ENCODE data around the gene AKR1A1. TPM values are rescaled to one million over a fixed set of nuclear protein-coding genes. Genes with fewer than 3 reads are reported as not detected.

Gene AKR1A1
- total and polyA plus RNA-seq, 2 of the 8 experiments (the other 6 are each of a cell fraction or from before 2014, with no cell fraction given), result 344 to 435 TPM

GRCh38 chr1:45526135-45526644 is 24.4 kb upstream of the AKR1A1 start:
- Histone ChIP-seq H2BK5ac (ENCODE audit: low read depth, low read length) (no peak overlapping the region), H2BK15ac (ENCODE audit: low read length) (no peak overlapping the region), H4K91ac (replicated peaks; ENCODE audit: insufficient read length, low read length) (no peak overlapping the region), H3K23ac (ENCODE audit: insufficient read length) (no peak overlapping the region), H3K36me3 (ENCODE audit: control insufficient read depth in 2 of 4, insufficient read depth in 4 of 4, low read length in 3 of 4) (no peaks in the 10 kb centered on the region), H3K4me2 (ENCODE audit: insufficient read depth in 1 of 2, low read depth in 2 of 2, low read length in 2 of 2) (no peak overlapping the region), H3K4ac (replicated peaks; ENCODE audit: insufficient read length, low read depth, low read length) (no peak overlapping the region), H2AK5ac (ENCODE audit: low read depth, low read length) (no peak overlapping the region), H3K18ac (ENCODE audit: extremely low read depth, low read length) (no peak overlapping the region), H3K27me3 (replicated peaks in 1 of 4; ENCODE audit: control insufficient read depth in 3 of 4, extremely low read depth in 1 of 4, insufficient read depth in 3 of 4, low read length in 3 of 4) (no peaks in the 10 kb centered on the region), H3K56ac (replicated peaks; ENCODE audit: insufficient read length, low read depth, low read length) (no peak overlapping the region), H2BK12ac (ENCODE audit: low read depth, low read length) (no peak overlapping the region), H2AFZ (ENCODE audit: low read length) (no peak overlapping the region), H3K4me1 (replicated peaks in 1 of 4; ENCODE audit: control insufficient read depth in 3 of 4, insufficient read depth in 4 of 4, low read length in 3 of 4) (peaks cover 2 to 12% (median 4%) of the 10 kb centered on the region in 4 experiments; a peak in 5 of 7 replicates), H4K20me1 (replicated peaks in 1 of 2; ENCODE audit: control insufficient read depth in 1 of 2, insufficient read depth in 2 of 2, low read length in 2 of 2) (no peaks in the 10 kb centered on the region), H2BK120ac (replicated peaks; ENCODE audit: low read depth, low read length) (no peak overlapping the region), H3K9me3 (ENCODE audit: insufficient read depth in 2 of 2, low read depth in 1 of 2, low read length in 1 of 2) (no peaks in the 10 kb centered on the region), H3K4me3 (ENCODE audit: extremely low read depth in 1 of 4, insufficient read depth in 2 of 4, low read depth in 3 of 4, low read length in 4 of 4) (no peak overlapping the region), H3K14ac (ENCODE audit: insufficient read length) (no peak overlapping the region), H4K5ac (ENCODE audit: insufficient read length, low read depth, low read length) (no peak overlapping the region), H3K9ac (replicated peaks in 1 of 4; ENCODE audit: extremely low read depth in 1 of 4, low read depth in 3 of 4, low read length in 3 of 4) (no peak overlapping the region), H3K23me2 (ENCODE audit: low read depth, low read length) (peaks cover 5% of the 10 kb centered on the region), H4K8ac (ENCODE audit: extremely low read depth, insufficient read depth, low read length) (no peak overlapping the region), H3K79me1 (ENCODE audit: low read depth, low read length) (no peaks in the 10 kb centered on the region), H3K27ac (ENCODE audit: low read depth, low read length) (no peak overlapping the region), H3K79me2 (ENCODE audit: control insufficient read depth in 1 of 2, insufficient read depth in 2 of 2, low read length in 2 of 2) (peaks cover 4 to 9% of the 10 kb centered on the region in 2 experiments), H2BK20ac (ENCODE audit: low read length) (no peak overlapping the region)
- TF ChIP-seq TAF1 (IDR thresholded peaks at IDR 0.05; ENCODE audit: low read depth, low read length) (no peak), YY1 (IDR thresholded peaks at IDR 0.05; ENCODE audit: low read depth, low read length) (no peak)
- DNase-seq (ENCODE audit: low read depth in 1 of 2, low spot score in 2 of 2) (no peak), FAIRE-seq (no peak)
- ChIA-PET POLR2A (ENCODE audit: partially characterized antibody) (interaction anchor here (0.7 to 13.3 kb wide), 8 partner anchors 21 to 707 kb away, joined by 3 to 741 read pairs (median 64); partner anchors contain the start of genes AKR1A1, CCDC163, MMACHC and NASP), CTCF (ENCODE audit: partially characterized antibody) (interaction anchor here (0.6 to 1.6 kb wide), 6 partner anchors 8 to 44 kb away, joined by 3 to 5 read pairs (median 3); partner anchors contain the start of gene AKR1A1)
- WGBS, 2 experiments (ENCODE audit: extremely low coverage in 1 of 2, insufficient coverage in 1 of 2, insufficient read length in 1 of 2, insufficient replicate concordance in 2 of 2, low coverage in 1 of 2, low lambda C conversion rate in 2 of 2, missing lambda C conversion rate in 1 of 2), result 83% methylated on average over 1 of the region's 1 CpG; no CpG with 5 or more reads in 1 of the 2 experiments
